ENCODE results near the gene PPP3CA. TPM values are rescaled to one million over a fixed set of nuclear protein-coding genes. Genes with fewer than 3 reads are reported as not detected.

The PPP3CA gene
- total and polyA plus RNA-seq, 2 of the 13 experiments (the other 11 are each of a cell fraction or from before 2014, with no cell fraction given) = 4.8 to 13.2 TPM

DNA sequence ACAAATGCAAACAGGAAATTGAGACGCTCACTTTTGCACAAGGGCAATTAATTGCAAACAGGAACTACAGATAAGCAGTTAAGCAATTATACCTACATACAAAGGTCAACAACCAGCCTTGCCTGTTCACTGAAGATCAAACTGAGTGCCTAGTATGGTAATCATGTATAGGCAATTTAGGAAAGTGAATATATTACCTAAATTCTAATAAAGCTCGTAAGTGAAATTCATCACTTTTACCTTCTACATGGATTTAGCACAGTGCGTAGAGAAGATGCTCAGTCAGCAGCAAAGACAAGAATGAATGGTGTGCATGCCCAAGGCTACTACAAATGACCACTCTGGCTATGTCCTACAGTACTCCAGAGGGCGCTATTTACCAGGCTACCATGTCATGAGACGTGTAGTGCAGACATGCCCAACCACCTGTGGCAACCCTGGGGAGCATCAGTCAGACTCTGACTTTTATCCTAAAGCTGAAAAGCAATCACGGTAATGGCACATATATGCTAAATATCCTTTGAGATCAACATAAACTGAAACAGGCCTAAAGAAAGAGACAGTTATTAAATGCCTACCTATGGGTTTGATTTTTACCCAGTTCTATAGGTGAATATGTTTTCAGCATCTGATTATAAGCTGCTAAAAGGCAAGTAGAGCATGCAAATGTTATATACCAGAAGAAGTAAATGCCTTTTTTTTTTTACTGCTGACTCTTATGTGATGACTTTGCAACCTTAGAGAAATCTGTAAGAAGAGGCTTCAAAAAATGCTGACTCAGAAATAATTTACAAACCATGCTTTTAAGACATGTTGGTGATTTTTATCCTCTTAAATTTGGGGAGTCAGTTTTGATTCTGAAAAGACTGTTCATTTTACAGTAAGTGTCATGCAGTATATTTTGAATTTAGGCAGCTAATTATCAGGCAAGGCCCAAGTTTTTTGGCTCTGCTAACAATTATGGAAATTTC, 178.0 kb downstream of the PPP3CA start (continued):
- TF ChIP-seq, protein P1, sequence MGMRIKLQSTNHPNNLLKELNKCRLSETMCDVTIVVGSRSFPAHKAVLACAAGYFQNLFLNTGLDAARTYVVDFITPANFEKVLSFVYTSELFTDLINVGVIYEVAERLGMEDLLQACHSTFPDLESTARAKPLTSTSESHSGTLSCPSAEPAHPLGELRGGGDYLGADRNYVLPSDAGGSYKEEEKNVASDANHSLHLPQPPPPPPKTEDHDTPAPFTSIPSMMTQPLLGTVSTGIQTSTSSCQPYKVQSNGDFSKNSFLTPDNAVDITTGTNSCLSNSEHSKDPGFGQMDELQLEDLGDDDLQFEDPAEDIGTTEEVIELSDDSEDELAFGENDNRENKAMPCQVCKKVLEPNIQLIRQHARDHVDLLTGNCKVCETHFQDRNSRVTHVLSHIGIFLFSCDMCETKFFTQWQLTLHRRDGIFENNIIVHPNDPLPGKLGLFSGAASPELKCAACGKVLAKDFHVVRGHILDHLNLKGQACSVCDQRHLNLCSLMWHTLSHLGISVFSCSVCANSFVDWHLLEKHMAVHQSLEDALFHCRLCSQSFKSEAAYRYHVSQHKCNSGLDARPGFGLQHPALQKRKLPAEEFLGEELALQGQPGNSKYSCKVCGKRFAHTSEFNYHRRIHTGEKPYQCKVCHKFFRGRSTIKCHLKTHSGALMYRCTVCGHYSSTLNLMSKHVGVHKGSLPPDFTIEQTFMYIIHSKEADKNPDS (CRISPR knock-in tag; IDR thresholded peaks at IDR 0.05) = no peak
- no peak for TF ChIP-seq DMTF1 (CRISPR knock-in tag; IDR thresholded peaks at IDR 0.05)
- TF ChIP-seq GTF3A (CRISPR knock-in tag; conservative IDR thresholded peaks at IDR 0.05) = no peak
- TF ChIP-seq ZNF24 (IDR thresholded peaks at IDR 0.05) = peak; percentile 76; the same call in 1 of the 2 replicates
- TF ChIP-seq, protein P2, sequence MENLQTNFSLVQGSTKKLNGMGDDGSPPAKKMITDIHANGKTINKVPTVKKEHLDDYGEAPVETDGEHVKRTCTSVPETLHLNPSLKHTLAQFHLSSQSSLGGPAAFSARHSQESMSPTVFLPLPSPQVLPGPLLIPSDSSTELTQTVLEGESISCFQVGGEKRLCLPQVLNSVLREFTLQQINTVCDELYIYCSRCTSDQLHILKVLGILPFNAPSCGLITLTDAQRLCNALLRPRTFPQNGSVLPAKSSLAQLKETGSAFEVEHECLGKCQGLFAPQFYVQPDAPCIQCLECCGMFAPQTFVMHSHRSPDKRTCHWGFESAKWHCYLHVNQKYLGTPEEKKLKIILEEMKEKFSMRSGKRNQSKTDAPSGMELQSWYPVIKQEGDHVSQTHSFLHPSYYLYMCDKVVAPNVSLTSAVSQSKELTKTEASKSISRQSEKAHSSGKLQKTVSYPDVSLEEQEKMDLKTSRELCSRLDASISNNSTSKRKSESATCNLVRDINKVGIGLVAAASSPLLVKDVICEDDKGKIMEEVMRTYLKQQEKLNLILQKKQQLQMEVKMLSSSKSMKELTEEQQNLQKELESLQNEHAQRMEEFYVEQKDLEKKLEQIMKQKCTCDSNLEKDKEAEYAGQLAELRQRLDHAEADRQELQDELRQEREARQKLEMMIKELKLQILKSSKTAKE (CRISPR knock-in tag; IDR thresholded peaks at IDR 0.05; ENCODE audit: borderline replicate concordance) = no peak
- TF ChIP-seq THYN1 (CRISPR knock-in tag; IDR thresholded peaks at IDR 0.05; ENCODE audit: borderline replicate concordance, low read depth) = no peak
- TF ChIP-seq, protein P3, sequence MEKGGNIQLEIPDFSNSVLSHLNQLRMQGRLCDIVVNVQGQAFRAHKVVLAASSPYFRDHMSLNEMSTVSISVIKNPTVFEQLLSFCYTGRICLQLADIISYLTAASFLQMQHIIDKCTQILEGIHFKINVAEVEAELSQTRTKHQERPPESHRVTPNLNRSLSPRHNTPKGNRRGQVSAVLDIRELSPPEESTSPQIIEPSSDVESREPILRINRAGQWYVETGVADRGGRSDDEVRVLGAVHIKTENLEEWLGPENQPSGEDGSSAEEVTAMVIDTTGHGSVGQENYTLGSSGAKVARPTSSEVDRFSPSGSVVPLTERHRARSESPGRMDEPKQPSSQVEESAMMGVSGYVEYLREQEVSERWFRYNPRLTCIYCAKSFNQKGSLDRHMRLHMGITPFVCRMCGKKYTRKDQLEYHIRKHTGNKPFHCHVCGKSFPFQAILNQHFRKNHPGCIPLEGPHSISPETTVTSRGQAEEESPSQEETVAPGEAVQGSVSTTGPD (CRISPR knock-in tag; IDR thresholded peaks at IDR 0.05) = no peak
- TF ChIP-seq ZMYM2 (CRISPR knock-in tag; IDR thresholded peaks at IDR 0.05) = no peak
- no peak for TF ChIP-seq ZSCAN25 (CRISPR knock-in tag; IDR thresholded peaks at IDR 0.05)
- TF ChIP-seq KLF15 (CRISPR knock-in tag; IDR thresholded peaks at IDR 0.05; ENCODE audit: borderline replicate concordance) = no peak
- TF ChIP-seq ZNF563 (CRISPR knock-in tag; IDR thresholded peaks at IDR 0.05) = no peak
- no peak for TF ChIP-seq CEBPZ (IDR thresholded peaks at IDR 0.05; ENCODE audit: low read length)
- no peak for TF ChIP-seq ZNF773 (CRISPR knock-in tag; IDR thresholded peaks at IDR 0.05; ENCODE audit: borderline replicate concordance)
- 0 out of 2 replicates have a peak, but pooled peaks have one; percentile 30 for TF ChIP-seq MXD4 (CRISPR knock-in tag; IDR thresholded peaks at IDR 0.05)
- TF ChIP-seq GATAD1 (CRISPR knock-in tag; IDR thresholded peaks at IDR 0.05) = 0 out of 2 replicates have a peak, but pooled peaks have one; percentile 25
